Stomach (tissue), 9 donors: ENCODE results near the gene FAM228A. TPM values are rescaled to one million over a fixed set of nuclear protein-coding genes. Genes with fewer than 3 reads are reported as not detected.

ENCODE experiments used
- DNase-seq, 2 donors: peaks; one replicate each; pipeline versions ENCODE4 v3.0.0 to v3.0.0-alpha.2; 2013 to 2019
- H3K27ac ChIP-seq, 5 donors: fragments of 200-600 bp in 4 of 5; sonication (generic) in 4 of 5; one replicate each; pipeline ENCODE4 v1.5.1; 2013 to 2019; ENCODE audit warnings: mild to moderate bottlenecking in 1 of 5, moderate library complexity in 1 of 5
- H3K27me3 ChIP-seq, 3 donors: fragments of 200-600 bp; sonication (generic); one replicate each; pipeline ENCODE4 v1.5.1; 2017 to 2019; ENCODE audit warnings: mixed run types in 1 of 3
- H3K36me3 ChIP-seq, 4 donors: fragments of 200-600 bp; sonication (generic); 1 replicate in 3 of 4; 2 replicates in 1 of 4; pipeline ENCODE4 v1.5.1; 2016 to 2019
- H3K4me1 ChIP-seq, 4 donors: fragments of 200-600 bp; sonication (generic); one replicate each; pipeline ENCODE4 v1.5.1; 2016 to 2019
- H3K4me3 ChIP-seq, 4 donors: fragments of 200-600 bp; sonication (generic) in 3 of 4; one replicate each; pipeline ENCODE4 v1.5.1; 2016 to 2019; ENCODE audit warnings: mild to moderate bottlenecking in 1 of 4
- H3K9me3 ChIP-seq, 4 donors: fragments of 200-600 bp; sonication (generic); one replicate each; pipeline ENCODE4 v1.5.1; 2016 to 2019
- CTCF ChIP-seq, 7 experiments: fragments of 450-650 bp in 4 of 7; fragments of 200-600 bp in 3 of 7; sonication (generic) in 3 of 7; IDR thresholded peaks; one replicate each; pipeline ENCODE4 v1.5.1; 2016 to 2019; ENCODE audit warnings: antibody characterized with exemption in 7 of 7, control low read depth in 2 of 7, mild to moderate bottlenecking in 1 of 7
- EP300 ChIP-seq: sonication (generic); formaldehyde crosslinking; IDR thresholded peaks from one replicate; pipeline ENCODE4 v1.6.1; 2017; ENCODE audit warnings: antibody characterized with exemption
- POLR2A ChIP-seq, 4 donors: fragments of 450-650 bp; IDR thresholded peaks; one replicate each; pipeline ENCODE4 v1.6.1; 2016; ENCODE audit warnings: antibody characterized with exemption in 4 of 4, control low read depth in 2 of 4, mild to moderate bottlenecking in 1 of 4, moderate library complexity in 1 of 4
- POLR2AphosphoS5 ChIP-seq, 3 donors: sonication (generic); formaldehyde crosslinking; IDR thresholded peaks; one replicate each; pipeline ENCODE4 v1.6.1; 2016; ENCODE audit warnings: antibody characterized with exemption in 3 of 3
- WGBS, 5 donors: extraction: QIAGEN DNeasy Blood & Tissue Kit in 3 of 5; methylation state at CpG; one replicate each; pipeline versions ENCODE4 v1.1.5 to v1.1.7; 2013 to 2018; 5-methylcytosine and 5-hydroxymethylcytosine counted together
- intact Hi-C: fragments of 100-400 bp; cut with DNase I; formaldehyde crosslinking; loops from one replicate; pipeline ENCODE4 v1.15.1; 2023; ENCODE audit warnings: low total_unique reads
- polyA plus RNA-seq, 3 donors: library from polyadenylated mRNA; stranded (reverse); fragments of 200-250 nt; gene quantifications; one replicate each; pipeline ENCODE4 v1.2.3, GENCODE V29; 2013
- total RNA-seq, 5 donors: library from RNA; depleted of rRNA; stranded (reverse); fragments of >200 nt; gene quantifications; one replicate each; pipeline versions ENCODE4 v1.1.0 to v1.2.3, GENCODE V29; 2014 to 2016
- donor health status: healthy with polysubstance abuse.
- donor health status: Bipolar disorder and iron deficiency.
- donor health status: healthy.

FAM228A gene
- total and polyA plus RNA-seq, 8 donors = 0.23 to 2.3 (median 1.3) TPM; not detected in 3

GRCh38 chr2:24205131-24205530, 30.3 kb downstream of the FAM228A start:
- H3K36me3 ChIP-seq = peaks cover 40 to 99% (median 93%) of the 10 kb centered on the region in 4 donors
- intact Hi-C loops = no loop called here
- no peak overlapping the region for H3K27ac ChIP-seq
- H3K4me1 ChIP-seq = no peaks in the 10 kb centered on the region
- no peak overlapping the region for H3K4me3 ChIP-seq
- H3K9me3 ChIP-seq = no peaks in the 10 kb centered on the region
- H3K27me3 ChIP-seq = no peaks in the 10 kb centered on the region
- TF ChIP-seq POLR2AphosphoS5 (IDR thresholded peaks at IDR 0.05) (no peak), CTCF (IDR thresholded peaks at IDR 0.05) (no peak), POLR2A (IDR thresholded peaks at IDR 0.05) (no peak), EP300 (no peak)
- DNase-seq = no peak
- WGBS, 5 donors = 90 to 97% (median 93%) methylated on average over 4 of the region's 4 CpGs

- intact Hi-C loops = no loop called here
- Histone ChIP-seq H3K9me3 (no peaks in the 10 kb centered on the region), H3K4me1 (no peaks in the 10 kb centered on the region), H3K4me3 (no peak overlapping the region), H3K27me3 (no peaks in the 10 kb centered on the region), H3K36me3 (peaks cover 51 to 100% (median 98%) of the 10 kb centered on the region in 4 donors), H3K27ac (no peak overlapping the region)
- TF ChIP-seq CTCF (IDR thresholded peaks at IDR 0.05) = no peak
- TF ChIP-seq POLR2A (IDR thresholded peaks at IDR 0.05) = no peak
- no peak for TF ChIP-seq POLR2AphosphoS5 (IDR thresholded peaks at IDR 0.05)
- no peak for TF ChIP-seq EP300
- 87 to 98% (median 96%) methylated on average over 5 to 6 of the region's 6 CpGs for WGBS, 5 donors
- no peak for DNase-seq
Measured at GRCh38 chr2:24206242-24206641, 31.4 kb downstream of the FAM228A start.

- Histone ChIP-seq H3K36me3 (peaks cover 55 to 100% (median 98%) of the 10 kb centered on the region in 4 donors), H3K4me1 (no peaks in the 10 kb centered on the region), H3K9me3 (no peaks in the 10 kb centered on the region), H3K27ac (no peak overlapping the region), H3K27me3 (no peaks in the 10 kb centered on the region), H3K4me3 (no peak overlapping the region)
- 82 to 94% (median 90%) methylated on average over 8 of the region's 8 CpGs for WGBS, 5 donors
- intact Hi-C loops = no loop called here
- no peak for DNase-seq
- TF ChIP-seq EP300 (no peak), POLR2A (IDR thresholded peaks at IDR 0.05) (no peak), POLR2AphosphoS5 (IDR thresholded peaks at IDR 0.05) (no peak), CTCF (IDR thresholded peaks at IDR 0.05) (no peak)
Measured at GRCh38 chr2:24206714-24207113, 31.9 kb downstream of the FAM228A start.

- TF ChIP-seq CTCF (IDR thresholded peaks at IDR 0.05) (no peak), POLR2A (IDR thresholded peaks at IDR 0.05) (no peak), POLR2AphosphoS5 (IDR thresholded peaks at IDR 0.05) (no peak), EP300 (no peak)
- intact Hi-C loops = no loop called here
- no peak for DNase-seq
- Histone ChIP-seq H3K4me1 (no peaks in the 10 kb centered on the region), H3K36me3 (peaks cover 60 to 100% (median 100%) of the 10 kb centered on the region in 4 donors), H3K4me3 (no peak overlapping the region), H3K27ac (no peak overlapping the region), H3K27me3 (no peaks in the 10 kb centered on the region), H3K9me3 (no peaks in the 10 kb centered on the region)
- 86 to 94% (median 92%) methylated on average over 11 of the region's 11 CpGs for WGBS, 5 donors
Measured at GRCh38 chr2:24207359-24207758, 32.5 kb downstream of the FAM228A start.
